HG03432 (cell line): ENCODE measurements around the gene DNAH10.

ENCODE experiments used
- ATAC-seq: cut with Tn5 transposase; IDR thresholded peaks from one replicate; pipeline ENCODE4 v1.9.1; 2021; ENCODE audit warnings: mild to moderate bottlenecking, moderate library complexity; ENCODE audit not compliant: unreplicated experiment

DNAH10 gene

DNA sequence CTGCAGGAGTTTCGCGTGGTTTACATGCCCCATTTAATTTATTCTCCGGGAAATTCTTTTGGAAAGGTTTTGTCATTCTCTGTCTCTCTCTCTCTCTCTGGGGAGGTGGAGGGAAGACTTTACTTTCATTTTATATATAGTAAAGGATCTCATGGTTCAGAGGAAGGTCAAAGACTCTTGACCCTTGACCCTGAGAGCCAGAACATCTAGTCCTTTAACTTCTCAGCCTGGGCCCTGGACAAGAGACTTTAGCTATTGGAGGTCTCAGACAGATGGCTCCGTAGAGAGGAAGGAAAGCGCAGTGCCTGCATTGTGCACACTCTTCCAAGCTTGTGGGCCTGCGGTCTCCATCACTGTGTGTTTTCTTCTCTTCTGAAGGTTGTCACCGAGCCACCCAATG lies 166.8 kb downstream of the DNAH10 start:
- ATAC-seq: no peak

- ATAC-seq: no peak
Measured at GRCh38 chr12:123929946-123930583, 168.0 kb downstream of the DNAH10 start.

DNA sequence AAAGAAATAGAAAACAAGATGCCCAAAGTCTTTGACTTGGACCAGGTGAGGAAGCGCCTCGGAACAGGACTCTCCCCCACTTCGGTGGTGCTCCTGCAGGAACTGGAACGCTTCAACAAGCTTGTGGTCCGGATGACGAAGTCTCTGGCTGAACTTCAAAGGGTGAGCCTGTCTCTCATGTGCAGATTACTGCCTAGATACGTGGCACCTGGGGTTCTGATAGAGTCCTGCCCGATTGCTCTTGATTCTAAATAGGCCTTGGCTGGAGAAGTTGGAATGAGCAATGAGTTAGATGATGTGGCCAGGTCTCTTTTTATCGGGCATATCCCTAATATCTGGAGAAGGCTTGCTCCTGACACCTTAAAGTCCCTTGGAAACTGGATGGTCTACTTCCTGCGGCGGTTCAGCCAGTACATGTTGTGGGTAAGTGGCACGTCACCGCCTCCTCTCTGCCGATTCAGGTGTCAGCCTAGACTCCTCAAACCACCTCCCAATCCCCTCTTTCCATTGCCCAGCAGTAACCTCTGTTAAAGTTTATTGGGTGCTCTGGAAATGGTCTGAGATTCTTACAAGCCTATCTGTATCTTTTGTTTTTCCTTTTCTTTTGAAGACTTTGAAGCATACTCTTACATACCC lies 169.7 kb downstream of the DNAH10 start:
- no peak for ATAC-seq

DNA sequence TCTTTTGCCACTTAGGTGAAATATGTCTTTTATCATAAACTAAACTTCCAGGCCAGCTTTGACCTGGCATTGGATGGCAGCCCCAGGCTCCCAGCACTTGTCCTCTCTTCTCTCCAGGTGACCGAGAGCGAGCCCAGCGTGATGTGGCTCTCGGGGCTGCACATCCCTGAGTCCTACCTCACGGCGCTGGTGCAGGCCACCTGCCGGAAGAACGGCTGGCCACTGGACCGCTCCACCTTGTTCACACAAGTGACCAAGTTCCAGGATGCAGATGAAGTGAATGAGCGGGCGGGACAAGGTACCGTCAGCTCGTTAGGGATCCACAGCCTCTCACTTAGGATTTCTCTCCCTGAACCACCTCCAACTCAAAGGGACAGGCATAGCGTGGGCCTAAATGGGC lies 171.1 kb downstream of the DNAH10 start:
- no peak for ATAC-seq

GRCh38 chr12:123934016-123934620 lies 172.0 kb downstream of the DNAH10 start:
- ATAC-seq: no peak

- ATAC-seq: no peak
Measured at GRCh38 chr12:123934829-123935228, 172.7 kb downstream of the DNAH10 start.

DNA sequence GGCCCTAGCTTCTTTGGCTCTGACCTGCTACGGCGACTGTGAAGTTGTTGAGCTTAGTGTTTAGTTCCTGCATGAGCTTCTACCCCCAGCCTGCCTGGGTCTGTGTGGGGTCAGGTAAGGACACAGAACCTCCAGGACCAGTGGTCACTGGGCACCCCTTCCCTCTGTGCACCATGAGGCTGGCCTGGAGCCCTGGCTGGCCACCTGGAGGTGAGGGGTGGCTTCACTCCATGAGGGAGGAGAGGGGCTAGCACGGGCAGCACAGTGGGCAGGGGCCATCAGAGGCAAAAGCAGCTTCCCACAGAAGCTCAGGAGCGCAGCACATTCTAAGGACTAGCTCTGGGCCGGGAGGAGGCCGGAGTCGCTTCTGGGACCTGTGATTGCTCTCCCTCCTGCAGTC lies 173.9 kb downstream of the DNAH10 start:
- ATAC-seq: no peak

DNA sequence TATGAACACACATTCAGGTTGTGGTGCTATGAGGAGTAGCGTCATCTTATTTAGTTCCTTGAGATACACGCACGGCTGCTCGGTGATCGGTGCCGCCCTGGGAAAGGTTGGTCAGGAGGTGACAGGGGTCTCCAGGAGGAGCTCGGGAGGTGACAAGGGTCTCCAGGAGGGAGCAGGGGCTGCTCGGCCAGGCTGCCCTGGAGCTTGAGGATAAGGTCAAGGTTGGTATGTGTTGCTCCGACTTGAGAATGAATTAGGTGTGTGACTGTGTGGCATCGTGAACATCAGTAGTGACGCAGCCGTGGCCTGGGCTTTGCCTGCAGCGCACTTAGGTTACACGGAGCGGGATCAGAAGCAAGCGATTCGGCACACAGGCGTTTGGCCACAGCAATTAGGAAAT lies 174.4 kb downstream of the DNAH10 start:
- no peak for ATAC-seq

- no peak for ATAC-seq
Measured at GRCh38 chr12:123936956-123937706, 175.0 kb downstream of the DNAH10 start.

- no peak for ATAC-seq
Measured at GRCh38 chr12:123937707-123938591, 175.8 kb downstream of the DNAH10 start.

- no peak for ATAC-seq
Measured at GRCh38 chr12:123938679-123939480, 176.8 kb downstream of the DNAH10 start.

- ATAC-seq: no peak
Measured at GRCh38 chr12:123939716-123940626, 177.9 kb downstream of the DNAH10 start.

DNA sequence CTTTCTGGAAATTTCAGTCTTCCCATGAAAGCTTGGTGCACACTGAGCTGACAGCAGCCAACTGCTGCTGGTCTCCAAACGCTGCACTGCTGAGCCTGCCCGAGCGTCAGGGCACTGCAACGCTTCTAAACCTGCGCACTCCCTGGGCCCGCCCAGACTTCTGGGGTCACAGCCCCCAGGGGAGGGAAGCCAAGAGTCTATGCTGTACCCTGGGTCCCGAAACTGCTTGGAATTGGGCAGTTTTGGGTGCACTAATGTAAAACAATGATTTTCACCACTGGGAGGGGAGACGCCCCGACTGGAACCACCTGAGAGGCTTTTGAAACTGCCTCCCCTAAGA lies 178.5 kb downstream of the DNAH10 start:
- no peak for ATAC-seq

DNA sequence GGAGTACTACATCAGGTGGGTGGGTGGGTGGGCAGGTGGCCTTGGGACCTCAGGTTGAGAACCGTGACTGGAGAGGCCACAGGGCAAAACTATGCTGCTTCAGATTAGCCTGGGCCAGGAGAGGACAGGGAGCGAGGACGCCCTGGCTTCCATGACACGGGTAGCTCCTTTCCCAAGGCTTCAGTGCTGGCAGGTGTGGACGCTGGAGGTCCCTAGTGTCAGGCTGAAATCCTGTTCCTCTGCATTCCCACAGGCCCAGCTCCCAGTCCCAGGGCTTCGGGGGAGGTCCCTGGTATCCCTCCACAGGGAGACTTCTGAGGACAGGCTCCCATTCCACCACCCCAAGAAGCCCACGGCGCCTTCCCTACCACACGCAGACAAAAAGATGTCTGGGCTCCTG lies 178.9 kb downstream of the DNAH10 start:
- no peak for ATAC-seq

DNA sequence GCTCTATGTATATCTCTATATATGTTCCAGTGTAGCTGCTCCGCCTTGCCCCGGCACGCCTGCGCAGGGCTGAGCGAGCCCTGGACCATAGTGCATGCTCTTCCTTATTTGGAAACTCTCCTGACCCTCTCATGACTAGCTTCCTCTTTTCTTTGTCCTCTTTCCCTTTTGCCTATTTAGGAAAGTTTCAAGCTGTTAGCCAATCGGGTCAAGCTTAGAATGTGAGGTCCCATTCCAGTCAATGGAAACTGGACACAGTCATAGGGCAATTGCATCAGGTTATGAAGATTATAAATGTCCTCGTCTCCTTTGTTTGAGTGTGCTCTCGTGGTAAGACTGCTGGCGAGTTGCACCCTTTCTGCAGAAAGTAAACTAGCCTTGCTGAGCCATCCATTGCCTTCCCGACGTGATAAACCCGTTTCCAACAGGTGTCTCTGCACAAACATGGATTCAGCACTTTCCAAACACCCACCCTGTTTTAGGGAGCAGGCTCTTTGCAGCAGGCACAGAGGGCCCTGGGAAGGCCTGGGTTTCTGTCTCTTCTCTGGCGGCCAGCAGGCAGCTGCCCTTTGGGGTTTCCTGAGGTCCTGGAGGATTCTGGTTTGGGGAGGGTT lies 179.6 kb downstream of the DNAH10 start:
- no peak for ATAC-seq

DNA sequence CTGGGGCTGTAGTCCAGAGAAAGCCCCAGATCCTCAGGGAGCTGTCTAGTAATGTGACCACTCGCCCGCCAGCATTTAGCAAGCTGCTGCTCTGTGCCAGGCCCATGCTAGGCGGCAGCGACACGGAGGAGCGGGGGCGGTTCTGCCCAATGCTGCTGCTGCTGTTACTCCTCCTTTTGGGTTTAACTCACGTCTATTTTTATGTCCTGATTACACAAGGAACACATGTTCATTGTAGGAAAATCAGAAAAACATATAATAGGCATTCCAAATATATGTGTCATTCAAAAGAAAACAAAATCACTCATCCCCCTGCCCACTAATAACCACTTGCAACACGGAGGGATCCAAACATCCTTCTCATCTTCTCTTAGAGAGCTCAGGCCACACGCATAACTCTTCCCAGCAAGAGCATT lies 180.1 kb downstream of the DNAH10 start:
- no peak for ATAC-seq

DNA sequence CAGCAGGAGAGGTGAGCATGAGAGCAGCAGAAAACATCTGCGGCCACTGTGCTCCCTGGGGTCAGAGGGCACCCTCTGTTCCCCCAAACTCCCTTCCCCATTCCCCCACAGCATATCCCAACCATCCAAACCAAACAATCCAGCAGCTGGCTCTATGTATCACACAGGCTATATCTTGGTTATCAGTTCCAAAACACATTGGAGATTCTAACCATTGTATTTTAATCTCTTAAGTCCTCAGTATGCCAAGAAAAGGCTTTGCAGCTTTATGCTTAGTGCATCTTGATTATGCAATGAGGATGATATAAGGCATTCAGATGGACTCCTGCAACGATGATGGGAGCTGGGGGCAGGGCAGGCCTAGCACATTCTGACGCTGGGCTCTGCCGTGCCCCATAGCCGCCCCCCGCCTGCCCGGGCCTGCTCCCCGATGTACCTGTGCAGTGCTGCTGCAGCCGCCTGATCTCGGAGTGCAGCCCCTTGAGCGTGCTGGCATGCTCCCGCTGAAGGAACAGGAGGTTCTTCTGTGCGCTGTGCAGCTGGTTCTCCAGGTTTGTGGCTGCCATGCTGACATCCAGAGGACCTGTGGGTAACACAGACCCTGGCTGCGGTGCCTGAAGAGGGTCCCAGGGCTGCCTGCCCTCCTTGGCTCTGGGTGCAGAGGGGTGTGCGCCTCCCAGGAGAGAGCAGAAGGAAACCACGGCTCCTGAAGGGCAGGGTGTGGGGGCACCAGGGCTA lies 181.0 kb downstream of the DNAH10 start:
- no peak for ATAC-seq

DNA sequence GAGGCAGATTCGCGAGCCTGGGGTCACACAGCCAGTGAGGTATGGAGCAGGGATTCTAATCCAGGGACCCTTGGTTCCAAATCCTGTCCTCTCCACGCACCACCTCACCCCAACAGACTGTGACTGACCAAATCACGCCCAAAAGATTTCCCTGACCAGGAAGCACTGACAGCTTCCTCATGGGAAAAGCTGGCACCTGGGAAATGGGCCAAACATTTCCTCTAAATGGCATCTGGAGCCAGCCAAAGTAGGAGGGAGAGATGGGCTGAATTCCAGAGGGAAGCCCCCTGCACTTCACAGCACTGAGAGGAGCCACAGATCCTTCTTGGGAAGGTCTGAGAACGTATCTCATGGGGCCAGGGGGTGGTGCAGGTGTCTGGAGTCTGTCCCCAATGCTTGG lies 181.7 kb downstream of the DNAH10 start:
- ATAC-seq: no peak
